IPS DF 19.7 (cell line): ENCODE results near the gene GC.
"Not testable (repeated sequence)": the region's sequence is repeated elsewhere in the genome, so short reads cannot be mapped to it uniquely, and the experiment has no call there.

Source experiments
- DNase-seq: peaks from one replicate; pipeline ENCODE4 v3.0.0-alpha.2; 2013; ENCODE audit warnings: low read depth, low spot score

Gene GC, protein sequence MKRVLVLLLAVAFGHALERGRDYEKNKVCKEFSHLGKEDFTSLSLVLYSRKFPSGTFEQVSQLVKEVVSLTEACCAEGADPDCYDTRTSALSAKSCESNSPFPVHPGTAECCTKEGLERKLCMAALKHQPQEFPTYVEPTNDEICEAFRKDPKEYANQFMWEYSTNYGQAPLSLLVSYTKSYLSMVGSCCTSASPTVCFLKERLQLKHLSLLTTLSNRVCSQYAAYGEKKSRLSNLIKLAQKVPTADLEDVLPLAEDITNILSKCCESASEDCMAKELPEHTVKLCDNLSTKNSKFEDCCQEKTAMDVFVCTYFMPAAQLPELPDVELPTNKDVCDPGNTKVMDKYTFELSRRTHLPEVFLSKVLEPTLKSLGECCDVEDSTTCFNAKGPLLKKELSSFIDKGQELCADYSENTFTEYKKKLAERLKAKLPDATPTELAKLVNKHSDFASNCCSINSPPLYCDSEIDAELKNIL

DNA sequence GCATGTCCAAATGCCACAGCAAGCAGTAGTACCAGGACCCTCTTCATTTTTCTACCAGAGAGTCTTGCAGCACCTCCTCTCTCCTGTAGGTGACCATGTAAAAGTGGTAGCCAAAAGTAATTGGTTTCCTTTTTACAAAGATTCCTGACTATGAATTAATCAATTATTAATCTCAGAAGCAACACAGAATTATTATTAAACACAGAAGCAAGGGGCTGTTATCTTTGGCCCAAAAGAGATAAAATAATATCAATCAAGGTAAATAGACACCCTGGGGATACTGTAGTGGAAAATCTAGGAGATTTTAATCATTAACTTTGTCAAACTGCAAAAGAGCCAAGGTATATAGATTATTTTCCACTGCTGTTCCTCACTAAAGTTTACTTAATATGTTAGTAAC lies at the start of gene GC:
GC (minus strand) TSS at position 108 of the 400 bp plus-strand sequence; CDS start at position 47, 61 bp downstream.
- no peak for DNase-seq

DNA sequence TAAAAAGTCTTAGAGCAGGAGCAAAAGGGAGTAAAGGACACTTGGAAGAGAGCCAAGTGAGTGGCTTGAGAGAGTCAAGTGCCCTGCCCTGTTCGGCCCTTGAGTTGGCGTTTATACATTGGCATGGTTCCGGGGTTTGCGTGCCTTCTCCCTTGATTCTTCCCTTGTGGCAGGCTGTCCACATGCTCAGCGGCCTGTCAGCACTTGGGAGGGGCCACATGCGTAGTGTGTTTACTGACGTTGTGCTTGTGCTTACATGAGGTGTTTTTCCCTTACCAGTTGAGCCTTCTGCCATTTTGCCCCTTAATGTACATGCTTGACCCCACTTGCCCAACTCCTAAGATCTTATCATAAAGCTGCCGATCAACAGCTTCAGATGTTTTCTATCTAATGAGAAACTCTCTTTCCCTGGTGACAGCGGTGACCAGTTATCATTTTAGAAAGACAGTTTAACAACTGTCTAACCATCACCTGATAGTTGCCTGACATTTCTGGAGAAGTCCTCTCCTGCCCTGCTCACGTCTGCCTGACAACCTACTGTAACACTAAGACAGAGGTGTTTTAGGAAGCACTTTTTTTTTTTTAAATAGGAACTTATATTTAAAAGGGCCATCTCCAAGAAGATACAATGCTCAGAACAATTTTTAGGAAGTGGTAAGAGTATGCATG lies 49.5 kb upstream of the GC start:
- DNase-seq = no peak

DNA sequence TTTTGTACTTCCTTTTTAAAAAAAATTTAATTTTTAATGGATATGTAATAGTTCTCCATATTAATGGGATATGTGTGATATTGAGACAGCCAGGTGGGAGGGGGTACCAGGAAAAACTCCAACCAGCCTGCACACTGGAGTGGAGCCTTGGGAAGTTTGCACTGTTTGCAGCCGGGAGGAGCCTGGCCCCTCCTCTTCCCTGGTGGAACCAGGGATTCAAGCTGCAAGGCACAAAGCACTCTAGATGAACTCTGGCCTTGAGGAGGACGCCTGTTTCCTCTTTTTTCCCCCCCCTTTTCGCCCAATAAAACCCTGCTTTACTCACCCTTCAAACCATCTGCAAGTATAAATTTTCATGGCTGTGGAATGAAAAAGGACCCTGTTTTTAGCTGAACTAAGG lies 48.2 kb upstream of the GC start:
- no peak for DNase-seq

DNA sequence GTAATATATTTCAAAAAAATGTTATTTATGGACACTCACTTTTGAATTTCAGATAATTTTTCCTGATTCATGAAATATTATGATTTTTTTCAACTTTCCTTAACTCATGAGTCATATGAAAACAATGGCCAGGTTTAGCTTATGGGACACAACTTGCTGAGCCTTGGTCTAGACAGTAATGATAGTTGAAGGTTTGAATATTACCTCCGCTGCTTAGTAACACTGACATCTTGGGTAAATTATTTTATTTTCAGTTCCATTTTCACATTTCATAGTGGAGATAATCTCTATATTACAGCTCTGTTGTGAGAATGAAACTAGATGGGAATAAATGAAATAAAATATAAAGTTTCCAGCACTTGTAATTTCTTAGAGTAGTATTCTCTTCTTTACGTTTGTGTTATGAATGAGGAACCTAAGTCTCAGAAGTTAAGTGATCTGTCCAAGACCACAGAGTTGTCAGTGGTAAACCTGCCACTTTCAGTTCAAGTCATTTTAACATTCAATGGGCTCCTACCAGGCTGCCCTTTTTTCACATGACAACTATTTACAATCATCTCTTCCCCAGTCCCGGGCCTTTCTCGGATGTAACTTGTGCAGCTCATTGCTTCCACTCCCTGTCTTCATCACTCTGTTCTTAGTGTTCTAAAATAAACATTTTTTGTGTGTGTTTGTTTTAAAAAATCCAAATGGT lies 46.8 kb upstream of the GC start:
- no peak for DNase-seq

DNA sequence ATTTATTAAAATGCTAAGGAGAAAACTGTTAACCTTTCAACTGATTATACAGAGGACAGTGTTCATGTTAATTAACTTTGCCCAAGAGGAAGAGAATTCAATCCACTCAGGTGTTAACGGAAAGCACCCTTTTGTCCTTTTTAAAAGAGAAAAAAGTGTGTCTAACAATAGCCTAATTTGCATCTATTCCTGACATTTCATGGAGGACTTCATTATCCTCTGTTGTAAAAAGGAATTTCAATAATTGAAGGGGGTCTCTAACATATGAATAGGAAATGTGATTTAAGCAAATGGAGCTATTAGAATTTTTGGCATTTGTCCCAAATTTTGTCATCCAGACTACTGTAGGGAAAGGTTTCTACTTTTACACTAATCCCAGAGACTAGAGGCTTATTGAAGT lies 44.6 kb upstream of the GC start:
- peak; percentile 20 for DNase-seq

DNA sequence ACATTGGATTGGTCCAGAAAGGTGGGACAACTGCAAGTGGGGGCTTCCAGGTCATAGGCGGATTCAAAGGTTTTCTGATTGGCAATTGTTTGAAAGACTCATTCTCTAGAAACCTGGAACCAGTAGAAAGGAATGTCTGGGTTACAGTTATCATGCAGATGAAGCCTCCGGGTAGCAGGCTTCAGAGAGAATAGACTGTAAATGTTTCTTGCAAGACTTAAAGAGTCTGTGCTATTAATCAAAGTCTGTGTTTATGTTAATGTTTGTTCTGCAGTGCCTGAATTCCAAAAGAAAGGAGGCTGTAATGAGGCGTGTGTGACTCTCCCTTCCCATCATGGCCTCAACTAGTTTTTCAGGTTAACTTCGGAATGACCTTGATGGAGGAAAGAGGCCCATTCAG lies 43.9 kb upstream of the GC start:
- DNase-seq = peak; percentile 71

DNA sequence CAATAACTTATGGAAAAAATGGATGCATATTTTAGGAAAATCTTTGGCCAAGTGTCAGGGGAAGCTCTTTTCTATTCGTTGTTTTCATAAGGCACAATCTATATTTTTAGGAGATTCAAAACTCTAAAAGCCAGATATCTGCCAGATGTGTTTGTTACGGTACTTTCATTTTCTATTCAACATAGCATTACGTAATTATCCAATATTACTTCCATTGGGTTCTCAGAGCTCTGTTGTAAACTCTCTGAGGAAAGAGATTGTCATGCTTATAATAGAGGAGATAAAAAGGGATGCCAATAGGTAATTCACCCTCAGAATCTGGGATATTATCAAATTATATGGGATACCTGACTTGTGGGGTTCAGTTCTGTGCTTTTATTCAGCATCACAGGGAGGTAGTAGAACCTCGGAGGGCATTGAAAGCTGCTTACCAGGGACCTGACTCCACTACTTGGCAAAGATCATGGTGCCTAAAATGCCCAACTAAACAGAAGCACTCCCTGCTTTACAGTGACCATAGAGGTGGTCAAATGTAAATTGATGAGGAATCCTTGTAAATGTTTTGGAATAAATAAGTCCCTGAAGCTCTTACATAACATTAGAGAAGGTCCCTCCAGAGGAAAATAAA lies 32.9 kb upstream of the GC start:
- DNase-seq = no peak

DNA sequence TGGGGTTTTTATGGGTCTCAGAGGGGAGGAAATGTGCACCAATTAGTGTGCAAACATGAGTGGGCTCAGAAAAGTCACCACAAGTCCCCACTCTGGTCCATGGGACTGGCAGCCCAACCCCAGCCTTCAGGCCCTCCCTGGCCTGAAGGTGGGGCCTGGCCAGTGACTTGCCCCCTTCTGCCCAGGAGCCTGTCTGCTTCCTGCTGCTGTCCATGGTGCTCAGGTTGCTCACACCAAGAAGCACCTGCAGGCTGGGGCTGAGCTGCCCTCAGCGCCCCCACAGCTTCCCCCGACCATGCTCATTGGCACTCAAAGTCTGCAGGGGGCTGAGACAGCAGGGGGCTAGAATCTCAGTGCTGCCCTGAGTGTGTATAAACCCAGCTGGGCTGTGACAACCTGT lies 30.6 kb upstream of the GC start:
- DNase-seq = peak; percentile 12

DNA sequence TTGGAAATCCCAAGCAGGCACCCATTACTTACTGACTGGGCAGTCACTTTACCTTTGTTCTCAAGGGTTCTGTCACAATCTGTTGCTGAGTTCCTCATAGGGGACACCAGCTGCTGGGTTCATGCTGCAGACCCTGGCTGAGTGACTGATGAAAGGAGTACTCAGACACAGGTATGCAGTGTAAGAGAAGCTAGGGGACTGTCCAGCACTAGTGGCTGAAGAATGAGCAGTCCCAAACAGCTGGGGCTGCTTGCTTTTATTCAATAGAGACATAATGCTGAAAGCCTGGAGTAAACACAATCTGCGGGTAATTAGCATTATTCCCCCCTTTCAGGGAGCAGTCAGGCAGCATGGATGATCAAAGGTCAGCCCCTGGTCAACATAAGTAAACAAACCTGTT lies 25.9 kb upstream of the GC start:
- not testable (repeated sequence) for DNase-seq

DNA sequence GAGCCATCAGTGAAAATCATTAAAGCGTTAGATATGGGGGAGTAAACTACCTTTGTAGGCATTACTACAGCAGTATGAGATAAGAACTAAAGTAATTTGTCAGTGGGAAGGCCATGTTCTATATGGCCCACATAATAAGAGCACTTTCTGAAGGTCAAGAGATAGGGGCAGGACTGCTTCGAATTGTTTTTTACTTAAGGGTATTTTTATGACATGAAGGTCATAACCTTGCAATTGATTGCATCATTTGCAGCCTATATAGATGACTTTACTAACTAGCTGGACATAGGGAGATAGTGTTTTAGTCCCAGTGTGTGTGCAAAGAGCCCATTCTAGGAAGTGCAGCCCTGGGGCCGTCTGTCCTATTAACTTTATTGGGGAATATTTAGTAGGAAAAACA lies 23.6 kb upstream of the GC start:
- no peak for DNase-seq

DNA sequence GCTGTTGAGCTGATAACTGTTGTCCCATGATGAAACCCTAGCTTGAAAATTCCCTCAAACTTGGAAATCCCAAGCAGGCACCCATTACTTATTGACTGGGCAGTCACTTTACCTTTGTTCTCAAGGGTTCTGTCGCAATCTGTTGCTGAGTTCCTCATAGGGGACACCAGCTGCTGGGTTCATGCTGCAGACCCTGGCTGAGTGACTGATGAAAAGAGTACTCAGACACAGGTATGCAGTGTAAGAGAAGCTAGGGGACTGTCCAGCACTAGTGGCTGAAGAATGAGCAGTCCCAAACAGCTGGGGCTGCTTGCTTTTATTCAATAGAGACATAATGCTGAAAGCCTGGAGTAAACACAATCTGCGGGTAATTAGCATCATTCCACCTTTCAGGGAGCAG lies 21.4 kb upstream of the GC start:
- not testable (repeated sequence) for DNase-seq

DNA sequence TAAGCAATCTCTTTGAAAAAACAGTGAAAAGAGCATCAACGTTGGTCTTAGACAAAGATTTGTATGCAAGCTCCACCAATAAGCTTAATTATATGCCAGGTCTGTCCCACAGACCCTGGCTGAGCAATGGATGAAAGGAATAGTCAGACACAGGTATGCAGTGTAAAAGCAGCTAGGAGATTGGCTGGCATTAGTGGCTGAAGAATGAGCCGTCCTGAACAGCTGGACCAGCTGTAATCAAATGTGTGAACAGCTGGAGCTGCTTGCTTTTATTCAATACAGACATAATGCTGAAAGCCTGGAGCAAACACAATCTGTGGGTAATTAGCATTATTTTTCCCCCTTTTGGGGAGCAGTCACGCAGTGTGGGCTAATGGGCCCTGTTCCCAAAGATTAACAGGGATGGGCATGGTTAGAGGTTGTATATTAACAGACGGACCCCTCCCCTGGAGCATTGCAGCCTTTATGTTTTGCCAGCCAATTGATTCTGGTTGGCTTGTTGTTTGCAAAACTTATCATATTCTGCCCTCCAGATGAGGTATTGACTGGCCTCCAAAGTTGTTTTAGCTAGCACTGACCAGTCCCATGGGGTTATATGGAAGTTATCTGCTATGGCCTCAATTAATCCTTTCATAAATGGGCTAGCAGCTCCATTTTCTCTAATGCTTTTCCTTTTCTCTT lies 20.3 kb upstream of the GC start:
- not testable (repeated sequence) for DNase-seq

DNA sequence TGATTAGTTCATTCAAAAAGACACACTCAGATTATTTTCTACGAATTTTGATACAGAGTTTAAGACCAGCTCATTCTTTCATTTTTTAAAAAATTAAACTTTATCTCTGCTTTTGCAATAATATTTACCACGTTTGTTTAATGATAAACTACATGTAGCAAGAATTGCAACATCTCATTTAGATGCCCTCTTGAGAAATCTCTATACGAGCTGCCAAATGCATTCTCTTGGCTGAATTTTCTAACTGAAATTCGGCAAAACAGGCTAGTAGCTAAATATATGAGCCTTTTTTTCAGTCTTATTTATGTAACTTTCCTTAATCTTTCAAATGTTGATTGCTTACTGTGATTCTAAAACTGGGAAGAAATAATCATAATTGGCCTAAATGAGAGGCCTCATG lies 2.1 kb upstream of the GC start:
- no peak for DNase-seq

DNA sequence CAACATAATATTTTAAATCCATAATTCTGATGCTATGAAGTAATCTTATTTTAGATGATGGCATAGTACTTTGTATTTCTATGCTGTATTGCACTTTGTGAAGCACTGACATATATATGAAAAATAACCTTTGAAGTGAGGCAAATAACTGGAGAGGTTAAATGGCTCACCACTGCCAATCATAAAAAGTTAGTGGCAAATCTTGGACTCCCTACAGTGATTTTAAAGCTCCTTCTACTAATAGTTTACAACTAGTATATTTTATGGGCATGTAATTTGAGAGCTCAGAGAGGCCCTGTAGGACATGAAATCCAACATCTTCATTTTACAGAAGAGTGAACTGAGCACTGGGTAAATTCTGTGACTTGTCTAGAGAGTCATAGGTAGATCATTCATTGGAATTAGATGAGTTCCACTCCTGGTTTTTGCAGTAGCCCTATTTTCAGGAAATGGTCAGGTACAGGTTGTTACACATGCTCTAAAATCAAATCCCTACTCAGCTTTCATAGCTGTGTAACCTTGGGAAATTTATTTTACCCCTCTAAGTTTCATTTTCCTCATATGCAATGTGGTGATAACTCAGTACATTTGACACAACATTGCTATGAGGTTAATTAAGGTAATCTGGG lies 804 bp upstream of the GC start:
- DNase-seq = no peak

DNA sequence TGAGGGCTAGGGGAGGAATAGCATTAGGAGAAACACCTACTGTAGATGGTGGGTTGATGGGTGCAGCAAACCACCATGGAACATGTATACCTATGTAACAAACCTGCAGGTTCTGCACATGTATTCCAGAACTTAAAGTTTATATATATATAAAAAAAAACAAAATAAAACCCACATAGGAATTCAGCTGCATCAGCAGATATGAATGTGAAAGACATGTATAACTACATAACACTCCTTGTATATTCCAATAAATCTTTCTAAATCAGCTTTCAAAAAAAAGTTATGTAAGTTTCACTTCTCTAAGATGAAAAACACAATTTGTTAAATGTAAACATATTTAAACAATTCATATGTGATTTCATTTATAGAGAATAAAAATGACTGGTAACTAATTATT lies 6.0 kb downstream of the GC start:
- DNase-seq = no peak

DNA sequence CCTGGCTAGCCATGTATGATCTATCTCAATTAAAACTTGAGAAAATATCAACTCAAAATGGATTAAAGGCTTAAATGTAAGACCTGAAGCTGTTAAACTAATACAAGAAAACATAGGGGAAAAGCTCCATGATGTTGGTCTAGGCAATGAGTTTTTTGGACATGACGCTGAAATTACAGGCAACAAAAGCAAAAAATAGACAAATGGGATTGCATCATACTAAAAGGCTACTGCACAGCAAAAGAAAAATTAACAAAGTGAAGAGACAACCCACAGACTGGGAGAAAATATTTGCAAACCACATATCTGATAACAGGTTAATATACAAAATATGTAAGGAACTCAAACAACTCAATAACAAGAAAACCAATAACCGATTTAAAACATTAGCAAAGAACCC lies 8.4 kb downstream of the GC start:
- DNase-seq = no peak

DNA sequence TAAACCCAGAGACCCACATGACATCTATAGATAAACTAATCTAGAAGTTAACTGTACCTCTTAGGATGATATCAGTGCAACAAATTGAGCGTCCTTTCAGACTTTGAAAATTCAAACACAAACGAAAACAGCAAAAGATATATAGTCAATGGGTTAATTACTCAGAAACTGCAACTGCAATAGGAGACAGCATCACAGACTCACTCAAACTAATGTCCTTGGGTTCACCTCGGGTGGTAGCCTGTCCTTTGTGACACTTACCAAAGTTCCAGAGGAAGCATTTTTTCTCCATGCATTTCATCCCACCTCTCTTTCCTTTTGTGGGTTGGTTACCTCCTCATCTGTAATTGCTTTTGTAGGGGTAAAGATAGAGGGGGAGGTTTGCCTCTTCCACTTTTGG lies 9.7 kb downstream of the GC start:
- DNase-seq = no peak

DNA sequence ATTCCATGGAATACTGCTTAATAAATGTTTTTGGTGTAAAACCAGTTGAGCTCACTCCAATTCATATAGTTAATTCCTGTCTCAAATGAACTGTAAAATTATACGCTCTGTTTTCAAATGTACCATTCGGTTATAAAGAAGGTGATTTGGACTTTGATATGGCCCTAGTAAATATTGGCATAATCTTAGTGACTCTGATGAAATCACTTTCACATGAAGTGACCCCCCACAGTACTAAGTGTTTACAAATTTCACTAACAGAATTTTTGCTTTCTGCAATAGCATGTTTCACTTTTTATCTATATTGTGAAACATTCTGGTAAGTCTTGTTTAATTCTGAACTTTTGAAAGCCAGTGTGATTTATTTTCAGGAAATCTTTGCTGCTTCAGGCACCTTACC lies 10.9 kb downstream of the GC start:
- DNase-seq = no peak

DNA sequence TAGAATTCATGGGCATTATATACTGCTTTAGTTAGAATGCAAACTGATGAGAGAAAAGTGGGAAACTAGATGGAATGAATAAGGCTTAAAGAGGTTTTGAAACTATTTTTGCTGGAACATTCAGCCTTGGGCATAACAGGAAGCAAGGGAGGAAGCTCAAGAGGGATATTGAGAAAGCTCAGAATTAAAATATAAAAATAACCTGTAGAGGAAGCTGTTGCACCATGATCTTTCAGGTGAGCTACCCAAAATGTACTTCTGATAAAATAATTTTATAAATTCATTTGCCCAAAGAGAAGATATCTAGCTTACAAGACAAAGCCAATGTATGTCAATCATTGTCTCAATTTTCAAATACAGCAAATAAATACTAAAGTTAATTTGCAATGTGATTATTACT lies 11.3 kb downstream of the GC start:
- DNase-seq = no peak

DNA sequence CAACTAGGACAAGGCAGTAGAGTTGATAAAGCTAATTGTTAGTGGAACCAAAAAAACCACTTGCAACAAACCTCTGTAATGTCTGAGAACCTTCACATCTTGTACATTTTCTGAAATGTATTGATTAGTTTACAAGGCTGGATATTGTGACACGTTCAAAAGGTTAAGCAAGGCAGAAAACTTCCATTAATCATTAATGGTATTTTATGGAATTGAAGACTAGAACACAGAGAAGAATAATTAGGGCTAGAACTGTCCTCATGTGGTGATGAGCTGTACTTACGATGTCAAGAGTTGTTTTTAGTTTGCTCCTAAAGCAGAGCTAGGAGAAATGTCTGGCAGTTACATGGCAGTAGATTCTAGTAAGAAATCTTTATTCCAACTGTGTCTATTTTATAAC lies 12.3 kb downstream of the GC start:
- DNase-seq = no peak

DNA sequence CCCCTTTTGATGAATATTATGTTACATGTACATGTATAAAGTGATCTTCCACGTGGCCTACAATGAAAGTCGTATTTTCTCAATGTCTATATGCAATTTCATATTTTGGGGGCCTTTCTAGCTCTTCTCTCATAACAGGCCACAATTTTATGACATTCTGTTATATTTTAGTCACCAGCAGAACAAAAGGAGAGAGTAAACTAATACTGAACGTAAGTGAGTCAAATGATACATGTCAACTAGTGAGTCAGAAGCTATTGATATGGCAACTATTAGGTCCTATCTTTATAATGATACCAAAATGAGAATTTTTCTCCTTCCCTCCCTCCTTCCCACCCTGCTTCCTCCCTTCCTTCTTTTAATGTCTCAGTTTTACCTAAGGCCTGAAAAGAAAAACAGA lies 14.4 kb downstream of the GC start:
- DNase-seq = no peak
